Loucy (cell line): ENCODE results near the gene PDE5A.
"Not testable (repeated sequence)": the region's sequence is repeated elsewhere in the genome, so short reads cannot be mapped to it uniquely, and the experiment has no call there.

Source experiments
- EZH2phosphoT487 ChIP-seq: fragments of 200-600 bp; IDR thresholded peaks from 2 replicates; pipeline ENCODE4 v1.6.1; 2018; ENCODE audit warnings: antibody characterized with exemption, mild to moderate bottlenecking, moderate library complexity, borderline replicate concordance
- TF ChIP-seq, protein P1 (sequence below): fragments of 200-600 bp; sonication (generic); conservative IDR thresholded peaks from 2 replicates; pipeline ENCODE4 v1.5.1; 2014; ENCODE audit warnings: mild to moderate bottlenecking, antibody characterized with exemption, low read length

DNA sequence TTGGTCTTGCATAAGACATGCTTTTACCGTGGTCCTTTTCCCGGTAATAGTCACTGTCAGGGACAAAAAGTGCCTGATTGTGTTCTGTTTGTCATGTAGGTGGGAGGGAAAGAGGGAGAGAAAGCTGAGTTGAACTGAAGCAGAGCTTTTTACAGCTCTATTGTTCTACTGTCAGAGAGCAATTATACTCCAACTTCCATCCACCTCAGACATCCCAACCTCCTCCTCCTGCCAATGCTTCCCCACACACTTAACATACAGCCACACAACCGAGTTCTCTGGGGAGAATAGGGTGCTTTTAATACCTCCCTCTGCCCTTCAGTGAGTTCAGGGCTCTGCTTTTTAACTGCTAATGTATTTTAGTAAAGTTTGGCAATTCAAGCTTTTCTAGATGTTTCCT is 159.6 kb downstream of the PDE5A start:
- TF ChIP-seq, protein P1, sequence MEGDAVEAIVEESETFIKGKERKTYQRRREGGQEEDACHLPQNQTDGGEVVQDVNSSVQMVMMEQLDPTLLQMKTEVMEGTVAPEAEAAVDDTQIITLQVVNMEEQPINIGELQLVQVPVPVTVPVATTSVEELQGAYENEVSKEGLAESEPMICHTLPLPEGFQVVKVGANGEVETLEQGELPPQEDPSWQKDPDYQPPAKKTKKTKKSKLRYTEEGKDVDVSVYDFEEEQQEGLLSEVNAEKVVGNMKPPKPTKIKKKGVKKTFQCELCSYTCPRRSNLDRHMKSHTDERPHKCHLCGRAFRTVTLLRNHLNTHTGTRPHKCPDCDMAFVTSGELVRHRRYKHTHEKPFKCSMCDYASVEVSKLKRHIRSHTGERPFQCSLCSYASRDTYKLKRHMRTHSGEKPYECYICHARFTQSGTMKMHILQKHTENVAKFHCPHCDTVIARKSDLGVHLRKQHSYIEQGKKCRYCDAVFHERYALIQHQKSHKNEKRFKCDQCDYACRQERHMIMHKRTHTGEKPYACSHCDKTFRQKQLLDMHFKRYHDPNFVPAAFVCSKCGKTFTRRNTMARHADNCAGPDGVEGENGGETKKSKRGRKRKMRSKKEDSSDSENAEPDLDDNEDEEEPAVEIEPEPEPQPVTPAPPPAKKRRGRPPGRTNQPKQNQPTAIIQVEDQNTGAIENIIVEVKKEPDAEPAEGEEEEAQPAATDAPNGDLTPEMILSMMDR = not testable (repeated sequence)
- not testable (repeated sequence) for TF ChIP-seq EZH2phosphoT487
